GM12864 (cell line): ENCODE results near the gene CCDC85C.
A peak's percentile ranks its signal among the peaks of the same experiment; 100 is the strongest.

Experiments
- DNase-seq: peaks from one replicate; pipeline ENCODE4 v3.0.0-alpha.2; 2011; ENCODE audit warnings: low read depth
- H3K4me3 ChIP-seq: 2 replicates; pipeline ENCODE4 v1.5.1; 2011; ENCODE audit warnings: mild to moderate bottlenecking, low read depth, low read length, control low read depth
- CTCF ChIP-seq: IDR thresholded peaks from 2 replicates; pipeline ENCODE4 v1.5.1; 2011; ENCODE audit warnings: low read depth, mild to moderate bottlenecking, moderate library complexity, low read length, control low read depth, inconsistent platforms; ENCODE audit errors: missing control alignments

CCDC85C gene

GRCh38 chr14:99612071-99612737, 8.2 kb upstream of the CCDC85C start:
- no peak overlapping the region for H3K4me3 ChIP-seq
- DNase-seq = no peak
- TF ChIP-seq CTCF = no peak

- no peak overlapping the region for H3K4me3 ChIP-seq
- no peak for DNase-seq
- no peak for TF ChIP-seq CTCF
Observed at GRCh38 chr14:99611646-99612045, 7.6 kb upstream of the CCDC85C start.

- no peak for TF ChIP-seq CTCF
- DNase-seq = no peak
- H3K4me3 ChIP-seq = no peak overlapping the region
Observed at GRCh38 chr14:99609245-99610170, 5.5 kb upstream of the CCDC85C start.

- no peak for TF ChIP-seq CTCF
- no peak overlapping the region for H3K4me3 ChIP-seq
- DNase-seq = no peak
Observed at GRCh38 chr14:99608591-99608990, 4.6 kb upstream of the CCDC85C start.

GRCh38 chr14:99606359-99606758, 2.4 kb upstream of the CCDC85C start:
- no peak for DNase-seq
- no peak for TF ChIP-seq CTCF
- no peak overlapping the region for H3K4me3 ChIP-seq

- H3K4me3 ChIP-seq = peak overlapping the region; percentile 53
- peak; percentile 18 for DNase-seq
- TF ChIP-seq CTCF = no peak
Observed at GRCh38 chr14:99605299-99605961, 1.4 kb upstream of the CCDC85C start.
